HG03457 (cell line): ENCODE results near the gene KCNG2.

Experiments used
- ATAC-seq: cut with Tn5 transposase; IDR thresholded peaks from one replicate; pipeline ENCODE4 v1.9.1; 2021; ENCODE audit warnings: moderate number of reproducible peaks; ENCODE audit not compliant: unreplicated experiment

The KCNG2 gene

GRCh38 chr18:79784071-79784913, 13.4 kb upstream of the KCNG2 start:
- no peak for ATAC-seq

- no peak for ATAC-seq
Observed at GRCh38 chr18:79784965-79785770, 12.6 kb upstream of the KCNG2 start.

DNA sequence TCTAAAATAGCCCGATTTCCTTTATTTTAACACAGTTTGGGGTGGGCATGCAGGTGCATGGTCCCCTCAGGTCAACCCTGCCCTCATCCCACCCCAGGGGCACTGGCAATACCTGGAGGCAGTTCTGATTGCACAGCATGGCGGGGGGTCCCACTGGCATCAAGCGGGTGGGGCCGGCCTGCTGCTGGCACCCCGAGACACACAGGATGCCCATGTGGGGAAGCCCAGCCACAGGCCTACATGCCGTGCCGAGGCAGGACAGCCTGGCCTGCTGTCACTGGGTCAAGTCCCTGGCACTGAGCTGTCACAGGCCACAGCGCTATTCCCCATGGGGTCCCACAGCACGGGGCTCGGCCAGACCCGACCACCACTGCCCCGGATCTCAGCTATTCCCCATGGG, 11.9 kb upstream of the KCNG2 start:
- no peak for ATAC-seq

DNA sequence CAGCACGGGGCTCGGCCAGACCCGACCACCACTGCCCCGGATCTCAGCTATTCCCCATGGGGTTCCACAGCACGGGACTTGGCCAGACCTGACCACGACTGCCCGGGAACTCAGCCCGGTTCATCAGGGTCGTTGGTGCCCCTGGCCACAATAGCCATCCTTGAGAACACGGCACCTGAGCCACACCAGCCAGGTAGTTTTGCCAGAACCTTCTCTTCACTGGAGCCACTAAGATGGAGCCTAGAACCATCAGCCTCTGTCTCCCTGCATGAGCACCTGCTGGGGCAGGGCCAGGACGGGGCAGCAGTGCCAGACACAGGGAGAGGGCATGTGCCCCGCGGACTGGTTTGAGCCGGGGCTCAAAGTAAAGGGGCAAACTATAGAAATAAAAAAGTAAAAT, 11.4 kb upstream of the KCNG2 start:
- no peak for ATAC-seq

- no peak for ATAC-seq
Observed at GRCh38 chr18:79786786-79787526, 10.8 kb upstream of the KCNG2 start.

DNA sequence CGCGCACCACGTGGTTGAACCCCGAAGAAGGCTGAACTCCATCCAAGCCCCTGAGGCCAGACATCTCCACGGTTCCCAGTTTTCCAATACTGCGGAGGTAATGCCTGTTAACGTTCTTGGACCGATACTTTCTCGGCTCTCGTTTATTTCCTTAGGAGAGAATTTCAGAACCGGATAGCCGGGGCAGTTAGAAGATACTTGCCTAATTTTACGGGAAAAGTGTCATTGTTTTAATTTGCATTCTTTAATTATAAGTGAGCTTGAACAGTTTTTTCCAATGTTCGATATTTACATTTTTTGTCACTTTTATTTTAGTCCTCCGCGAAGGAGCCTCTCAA, 10.2 kb upstream of the KCNG2 start:
- no peak for ATAC-seq

GRCh38 chr18:79787865-79788733, 9.6 kb upstream of the KCNG2 start:
- ATAC-seq, result no peak

- ATAC-seq, result no peak
Observed at GRCh38 chr18:79788734-79789085, 9.0 kb upstream of the KCNG2 start.

DNA sequence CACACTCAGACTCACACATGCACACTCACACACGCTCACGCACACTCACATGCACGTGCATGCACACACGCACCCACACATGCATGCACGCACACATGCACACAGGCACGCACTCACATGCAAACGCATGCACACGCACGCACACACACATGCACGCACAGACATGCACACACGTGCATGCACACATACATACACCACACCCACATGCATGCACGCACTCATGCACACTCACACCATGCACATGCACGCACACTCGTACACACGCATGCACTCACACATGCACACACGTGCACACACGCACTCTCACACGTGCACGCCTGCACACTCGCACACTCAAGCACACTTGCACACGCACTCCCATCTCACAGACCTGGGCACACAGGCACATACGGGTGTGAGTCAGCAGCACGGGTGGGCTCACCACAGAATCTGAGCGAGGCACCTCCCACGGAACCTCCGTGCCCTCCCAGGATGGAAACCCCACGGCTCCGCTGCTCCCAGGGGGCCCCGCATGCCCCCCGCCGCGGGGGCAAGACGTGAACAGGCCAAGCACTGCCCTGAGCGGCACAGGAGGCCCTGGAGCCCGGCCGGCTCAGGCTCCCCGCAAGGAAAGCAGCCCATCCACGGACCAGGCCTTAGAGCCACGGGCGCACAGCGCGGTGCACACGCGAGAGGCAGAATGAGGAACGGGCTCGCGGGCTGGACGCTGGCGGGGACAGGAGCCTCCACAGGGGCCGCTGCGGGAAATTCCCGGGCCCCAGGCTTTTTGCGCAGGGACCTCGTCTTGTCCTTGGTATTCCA, 8.4 kb upstream of the KCNG2 start:
- ATAC-seq, result no peak

- no peak for ATAC-seq
Observed at GRCh38 chr18:79789901-79790890, 7.5 kb upstream of the KCNG2 start.

DNA sequence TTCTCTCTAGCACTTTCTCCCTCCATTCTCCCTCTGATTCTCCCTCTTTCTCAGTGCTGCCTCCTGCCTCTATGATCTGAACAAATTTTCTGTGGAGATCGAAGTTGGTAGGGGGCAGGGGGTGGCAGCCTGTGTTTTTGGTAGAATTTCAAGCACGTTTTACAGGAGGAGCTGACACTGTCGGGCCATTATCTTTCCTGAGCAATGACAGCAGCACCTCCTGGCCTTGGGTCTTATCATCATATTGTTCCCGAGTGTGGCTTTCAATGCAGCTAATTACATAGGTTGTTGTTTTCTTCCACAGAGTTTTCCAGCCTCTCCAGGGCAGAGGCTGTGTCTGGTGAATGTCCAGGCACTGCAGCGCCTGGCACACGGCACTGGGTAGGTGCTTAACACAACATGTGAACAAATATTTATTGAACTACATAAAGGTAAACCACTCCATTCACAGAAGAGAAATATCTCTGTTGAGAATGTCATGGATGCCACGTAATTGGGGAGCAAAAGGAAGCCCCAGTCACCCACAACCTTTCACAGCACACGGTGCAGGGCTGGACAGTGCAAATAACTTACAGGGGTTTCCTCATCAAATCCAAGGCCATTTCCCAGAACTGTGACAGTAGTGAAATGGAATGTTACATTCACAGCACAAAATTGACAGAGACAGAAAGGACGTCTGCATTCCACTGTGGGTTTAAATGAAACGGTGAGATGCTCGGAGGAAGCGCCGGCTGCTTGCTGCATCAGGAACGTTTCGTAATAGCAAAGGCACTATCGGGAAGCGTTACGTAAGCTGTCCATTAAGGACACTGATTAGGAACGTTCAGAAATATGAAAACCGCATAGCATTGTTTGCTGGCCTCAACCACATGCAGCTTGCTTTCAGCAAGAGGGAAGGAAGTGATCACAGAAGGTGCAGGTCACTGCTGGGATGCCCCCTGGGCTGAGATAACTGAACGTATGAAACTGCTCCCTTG, 6.5 kb upstream of the KCNG2 start:
- ATAC-seq, result no peak

DNA sequence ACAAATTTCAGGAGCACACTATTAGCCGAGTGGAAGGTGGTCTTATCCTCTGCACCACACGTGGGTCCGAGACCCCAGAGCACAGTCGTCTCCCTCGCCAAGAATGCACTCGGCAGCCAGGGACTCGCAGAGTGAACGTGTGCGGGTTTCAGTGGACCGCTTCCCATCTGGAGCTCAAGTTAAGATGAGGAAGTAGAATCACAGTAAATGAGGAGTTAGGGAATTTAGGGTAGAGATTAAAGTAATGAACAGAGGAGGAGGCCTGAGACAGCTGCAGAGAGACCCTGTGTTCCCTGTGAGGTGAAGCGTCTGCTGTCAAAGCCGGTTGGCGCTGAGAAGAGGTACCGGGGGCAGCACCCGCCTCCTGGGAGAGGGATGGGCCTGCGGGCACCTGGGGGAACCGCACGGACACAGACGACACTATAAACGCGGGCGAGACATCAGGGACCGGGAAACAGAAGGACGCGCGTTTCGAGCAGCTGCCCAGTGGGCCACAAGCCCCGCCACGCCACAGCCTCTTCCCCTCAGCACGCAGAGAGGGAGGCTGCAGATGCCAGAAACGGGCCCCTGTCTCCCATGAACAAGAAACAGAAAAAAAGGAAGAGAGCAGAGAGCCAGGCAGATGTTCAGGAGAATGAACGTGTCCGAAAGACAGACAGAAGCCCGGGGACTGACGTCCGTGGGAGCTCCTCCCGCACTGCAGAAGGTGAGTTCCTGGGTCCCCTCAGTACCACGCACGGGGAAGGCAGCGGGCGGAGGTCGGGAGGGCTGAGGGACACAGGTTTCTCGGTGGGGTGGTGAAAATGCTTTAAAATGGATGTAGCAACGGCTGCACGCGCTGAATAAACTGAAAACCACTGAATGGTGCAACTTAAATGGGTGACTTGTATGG, 5.4 kb upstream of the KCNG2 start:
- no peak for ATAC-seq

- ATAC-seq, result no peak
Observed at GRCh38 chr18:79792988-79793355, 4.8 kb upstream of the KCNG2 start.

GRCh38 chr18:79794846-79795245, 2.9 kb upstream of the KCNG2 start:
- no peak for ATAC-seq

GRCh38 chr18:79795446-79795845, 2.3 kb upstream of the KCNG2 start:
- ATAC-seq, result no peak

DNA sequence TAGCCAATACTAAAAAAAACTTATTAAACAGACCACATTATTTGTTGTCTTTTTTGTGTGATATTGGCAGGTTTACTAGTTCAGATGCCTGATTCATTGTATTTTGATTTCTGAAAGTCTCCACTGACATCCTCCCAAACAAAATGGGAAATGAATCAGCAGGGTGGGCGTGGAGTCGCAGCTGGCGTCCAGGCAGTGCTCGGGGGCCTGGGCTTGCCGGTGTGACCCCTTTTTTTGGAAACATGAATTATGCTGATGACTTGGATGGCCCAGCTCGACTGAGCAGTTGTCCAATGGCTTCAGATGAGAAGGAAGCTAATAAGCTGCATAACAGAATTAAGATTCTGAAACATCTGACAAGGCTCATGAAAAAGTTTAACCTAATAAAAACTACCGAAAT, 1.7 kb upstream of the KCNG2 start:
- ATAC-seq, result no peak
